ENCODE measurements around the gene KLHL21. TPM values are rescaled to one million over a fixed set of nuclear protein-coding genes. Genes with fewer than 3 reads are reported as not detected.

KLHL21 gene
- total RNA-seq, 2 donors from 2014 or later, result 142 to 156 TPM

- H3K27ac ChIP-seq, result peak overlapping the region; percentile 71 to 96
Measured at GRCh38 chr1:6614929-6615785, 12.5 kb upstream of the KLHL21 start.

GRCh38 chr1:6614019-6614928 is 11.6 kb upstream of the KLHL21 start:
- Histone ChIP-seq H3K27me3 (replicated peaks; ENCODE audit: insufficient read depth) (no peaks in the 10 kb centered on the region), H3K27ac (peak overlapping the region; percentile 93 to 96), H3K4me1 (ENCODE audit: control insufficient read depth in 1 of 2, low read depth in 2 of 2) (peaks cover 20 to 35% of the 10 kb centered on the region in 2 donors), H3K4me3 (peak overlapping the region; percentile 100), H3K9me3 (no peaks in the 10 kb centered on the region), H3K36me3 (peaks cover 4% of the 10 kb centered on the region)
- ATAC-seq (ENCODE audit: insufficient number of reproducible peaks, low FRiP score, low read depth) (no peak), DNase-seq (ENCODE audit: low spot score) (no peak)
- TF ChIP-seq CTCF (IDR thresholded peaks at IDR 0.05), result no peak

More at GRCh38 chr1:6614929-6615785, 12.5 kb upstream of the KLHL21 start:
- Histone ChIP-seq H3K4me3 (peak overlapping the region; percentile 100), H3K36me3 (peaks cover 12% of the 10 kb centered on the region), H3K9me3 (no peaks in the 10 kb centered on the region), H3K4me1 (ENCODE audit: control insufficient read depth in 1 of 2, low read depth in 2 of 2) (peaks cover 14 to 33% of the 10 kb centered on the region in 2 donors), H3K27me3 (replicated peaks; ENCODE audit: insufficient read depth) (no peaks in the 10 kb centered on the region)
- DNase-seq (ENCODE audit: low spot score) (no peak), ATAC-seq (ENCODE audit: insufficient number of reproducible peaks, low FRiP score, low read depth) (no peak)
- TF ChIP-seq CTCF (IDR thresholded peaks at IDR 0.05), result no peak

GRCh38 chr1:6613361-6614018 is 10.8 kb upstream of the KLHL21 start, which contains the start of gene PHF13:
Gene PHF13 (plus strand): TSS chr1:6613731. CDS start chr1:6614067, 336 bp downstream.
- peak within 1 kb of the TSS; percentile 93 to 97 for H3K27ac ChIP-seq
- no peaks in the 10 kb centered on the region for H3K9me3 ChIP-seq
- ATAC-seq (ENCODE audit: insufficient number of reproducible peaks, low FRiP score, low read depth) (peak; percentile 96), DNase-seq (ENCODE audit: low spot score) (peak; percentile 96)
- H3K4me3 ChIP-seq, result peak within 1 kb of the TSS; percentile 100
- H3K27me3 ChIP-seq (replicated peaks; ENCODE audit: insufficient read depth), result no peaks in the 10 kb centered on the region
- TF ChIP-seq CTCF (IDR thresholded peaks at IDR 0.05), result no peak
- peaks cover 4% of the 10 kb centered on the region for H3K36me3 ChIP-seq
- peaks cover 20 to 35% of the 10 kb centered on the region in 2 donors for H3K4me1 ChIP-seq (ENCODE audit: control insufficient read depth in 1 of 2, low read depth in 2 of 2)

GRCh38 chr1:6612641-6613360 is 10.1 kb upstream of the KLHL21 start:
- Histone ChIP-seq H3K27me3 (replicated peaks; ENCODE audit: insufficient read depth) (no peaks in the 10 kb centered on the region), H3K4me3 (peak overlapping the region; percentile 100), H3K4me1 (ENCODE audit: control insufficient read depth in 1 of 2, low read depth in 2 of 2) (peaks cover 20 to 35% of the 10 kb centered on the region in 2 donors), H3K27ac (peak overlapping the region; percentile 86 to 97), H3K36me3 (no peaks in the 10 kb centered on the region), H3K9me3 (no peaks in the 10 kb centered on the region)
- peak; percentile 41 for ATAC-seq (ENCODE audit: insufficient number of reproducible peaks, low FRiP score, low read depth)
- DNase-seq (ENCODE audit: low spot score), result no peak
- TF ChIP-seq CTCF (IDR thresholded peaks at IDR 0.05), result no peak
